ENCODE data around the gene CALU. TPM values are rescaled to one million over a fixed set of nuclear protein-coding genes. Genes with fewer than 3 reads are reported as not detected.

Gene CALU
- total RNA-seq, 1 experiment from 2014 or later, result 707 TPM

DNA sequence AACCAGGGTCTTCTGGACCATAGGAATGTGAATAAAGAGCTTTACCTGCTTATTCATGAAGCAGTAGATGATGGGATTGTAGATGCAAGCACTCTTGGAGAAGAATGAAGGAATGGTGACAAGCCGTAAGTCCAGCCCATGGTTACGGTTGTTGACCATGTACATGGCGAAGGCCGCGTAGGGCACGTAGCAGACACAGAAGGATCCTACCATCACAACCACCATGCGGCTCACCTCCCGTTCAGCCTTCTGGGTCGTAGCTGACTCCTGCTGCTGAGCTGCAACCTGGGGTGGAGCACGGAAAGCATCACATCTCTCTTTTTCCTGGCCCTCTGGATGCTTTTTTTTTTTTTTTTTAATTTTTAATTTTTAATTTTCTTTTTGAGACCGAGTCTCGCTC is 34.4 kb downstream of the CALU start:
- no peak for DNase-seq (ENCODE audit: low read depth, low spot score)
- in situ Hi-C loops (cut with HindIII; ENCODE audit: low pct_unique_long_range_greater_than_20kb, low sequenced_read_pairs), result no loop called here

DNA sequence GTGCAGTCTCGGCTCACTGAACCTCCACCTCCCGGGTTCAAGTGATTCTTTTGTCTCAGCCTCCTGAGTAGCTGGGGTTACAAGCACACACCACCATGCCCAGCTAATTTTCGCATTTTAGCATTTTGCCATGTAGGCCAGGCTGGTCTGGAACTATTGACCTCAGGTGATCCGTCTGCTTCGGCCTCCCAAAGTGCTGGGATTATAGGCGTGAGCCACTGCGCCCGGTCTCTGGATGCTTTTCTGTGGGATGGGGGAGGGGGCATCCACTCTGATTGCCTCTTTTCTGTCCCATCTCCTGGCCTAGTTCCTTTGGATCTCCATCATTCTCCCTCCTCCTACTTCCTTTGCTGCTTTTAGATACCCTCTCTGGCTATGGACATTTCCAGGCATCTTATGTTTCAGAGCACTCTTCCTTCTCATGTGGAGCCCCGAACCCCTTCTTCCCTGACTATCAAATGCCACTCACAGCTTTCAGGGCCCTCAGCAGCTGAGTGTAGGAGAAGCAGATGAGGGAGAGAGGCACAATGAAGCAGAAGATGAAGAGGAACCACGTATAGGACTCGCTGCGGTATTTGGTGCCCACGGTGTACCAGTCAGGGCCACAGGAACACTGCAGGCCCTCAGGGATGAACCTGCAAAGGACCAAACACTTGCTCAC is 35.0 kb downstream of the CALU start:
- in situ Hi-C loops (cut with HindIII; ENCODE audit: low pct_unique_long_range_greater_than_20kb, low sequenced_read_pairs), result no loop called here

DNA sequence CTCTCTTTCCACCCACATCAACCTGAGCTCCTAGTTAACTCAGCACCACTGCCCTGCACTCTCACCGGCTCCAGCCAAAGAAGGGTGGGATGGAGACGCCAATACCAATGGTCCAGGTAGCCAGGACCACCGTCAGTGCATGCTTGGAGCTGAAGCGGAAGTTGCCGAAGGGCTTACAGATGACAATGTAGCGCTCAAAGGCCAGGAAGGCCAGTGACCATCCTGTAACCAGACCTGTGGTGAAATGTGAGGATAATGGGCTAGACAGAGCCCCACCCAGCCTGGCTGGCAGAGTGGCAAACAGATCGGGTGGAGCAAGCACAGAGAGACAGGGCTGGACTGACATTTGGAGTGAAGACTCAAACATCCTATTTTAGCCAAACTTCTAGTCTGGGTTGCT is 35.8 kb downstream of the CALU start:
- in situ Hi-C loops (cut with HindIII; ENCODE audit: low pct_unique_long_range_greater_than_20kb, low sequenced_read_pairs), result no loop called here
- DNase-seq (ENCODE audit: low read depth, low spot score), result no peak

More for the DNA sequence above, 35.0 kb downstream of the CALU start:
- DNase-seq (ENCODE audit: low read depth, low spot score), result no peak

DNA sequence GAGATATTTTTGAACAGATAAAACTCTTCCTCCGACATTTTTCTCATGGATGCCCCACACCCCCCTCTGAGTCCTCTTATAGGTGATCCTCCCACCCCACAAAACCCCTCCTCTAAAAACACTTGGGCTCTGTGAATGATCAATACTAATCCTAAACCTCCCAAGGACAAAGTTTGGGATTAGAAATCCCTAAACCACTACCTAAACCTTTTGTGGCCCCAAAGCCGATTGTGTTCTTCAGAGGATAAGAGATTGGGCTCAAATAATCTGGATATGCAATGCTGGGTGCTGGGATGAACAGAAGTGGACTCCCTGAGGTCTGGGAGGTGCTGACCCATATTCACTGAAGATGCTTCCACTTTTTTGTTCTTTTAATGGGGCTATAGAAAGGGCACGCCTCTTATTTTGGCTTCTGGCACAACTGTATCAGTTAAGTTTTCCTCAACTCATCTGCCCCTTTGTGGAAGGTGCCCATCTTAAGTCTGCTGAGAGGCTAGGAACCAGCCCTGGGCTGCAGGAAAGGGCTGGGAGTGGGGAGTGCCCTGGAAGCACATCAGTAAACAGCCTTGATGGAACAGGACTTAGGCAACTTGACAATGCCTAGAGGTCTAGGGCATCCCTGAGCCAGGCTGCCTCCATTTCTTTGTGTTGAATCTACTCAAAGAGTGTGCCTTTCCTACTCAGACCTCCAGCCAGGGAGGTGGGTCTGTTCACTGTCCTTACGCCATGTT is 36.8 kb downstream of the CALU start, which contains the start of gene OPN1SW:
OPN1SW (minus strand) TSS at position 51 of the 731 bp plus-strand sequence; CDS start at position 38, 13 bp downstream.
- in situ Hi-C loops (cut with HindIII; ENCODE audit: low pct_unique_long_range_greater_than_20kb, low sequenced_read_pairs), result no loop called here
- DNase-seq (ENCODE audit: low read depth, low spot score), result no peak

DNA sequence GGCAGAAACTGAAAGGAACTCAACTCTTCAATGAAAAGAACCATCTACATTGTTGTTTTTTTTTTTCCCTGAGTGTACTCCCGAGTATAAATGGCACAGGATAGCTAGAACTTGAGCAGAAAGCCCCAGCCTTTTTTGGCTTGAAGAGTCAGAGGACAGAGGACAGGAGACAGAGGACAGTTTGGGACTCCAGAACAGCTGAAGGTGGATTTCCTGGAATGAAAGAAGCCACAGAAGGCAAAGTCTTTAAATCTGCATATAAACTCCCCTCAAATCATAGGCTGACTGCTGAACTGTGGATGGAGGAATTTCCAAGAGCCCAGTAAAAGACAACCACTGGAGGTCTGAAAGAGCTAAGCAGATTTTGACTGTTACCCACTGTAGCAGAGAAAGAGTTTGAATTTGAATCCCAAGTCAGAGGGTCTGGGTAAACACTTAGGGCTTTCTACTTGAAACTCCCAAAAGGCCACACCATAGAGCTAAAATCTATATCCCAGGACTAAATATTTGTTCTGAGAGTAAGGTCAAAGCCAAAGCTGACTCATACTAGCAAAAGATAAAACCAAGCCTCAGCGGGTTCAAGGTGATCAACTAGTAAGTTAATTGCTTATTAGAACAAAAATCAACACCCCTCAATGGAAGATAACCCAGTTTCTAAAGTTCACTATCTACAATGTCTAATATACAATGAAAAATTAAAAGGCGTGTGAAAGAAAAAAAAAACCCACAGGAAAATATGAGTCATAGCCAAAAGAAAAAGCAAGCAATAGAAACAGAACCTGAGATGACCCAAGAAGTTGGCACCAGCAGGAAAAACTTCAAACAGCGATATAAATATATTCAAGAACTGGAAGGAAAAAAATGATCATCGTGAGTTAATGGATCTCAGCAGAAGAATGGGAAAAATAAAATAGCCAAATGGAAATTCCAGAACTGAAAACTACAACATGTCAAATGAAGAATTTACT is 38.3 kb downstream of the CALU start:
- in situ Hi-C loops (cut with HindIII; ENCODE audit: low pct_unique_long_range_greater_than_20kb, low sequenced_read_pairs), result no loop called here
- no peak for DNase-seq (ENCODE audit: low read depth, low spot score)

DNA sequence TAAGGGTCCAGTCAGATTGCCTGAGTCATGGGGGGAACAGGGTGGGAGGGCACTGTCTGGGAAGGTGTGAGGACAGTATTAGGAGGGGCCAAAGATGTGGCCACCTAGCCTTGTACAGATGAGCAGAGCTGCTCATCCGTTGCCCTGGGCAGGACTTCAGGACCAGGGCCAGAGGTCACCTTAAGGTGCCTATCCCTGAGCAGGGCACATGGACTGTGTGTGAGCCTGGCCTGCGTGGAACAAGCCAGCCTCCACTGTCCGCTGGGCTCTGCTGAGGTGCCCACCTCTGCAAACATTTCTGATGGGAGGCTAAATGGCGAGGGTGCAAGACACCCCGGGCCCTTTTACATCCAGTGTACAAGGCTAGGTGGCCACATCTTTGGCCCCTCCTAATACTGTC is 39.8 kb downstream of the CALU start:
- no peak for DNase-seq (ENCODE audit: low read depth, low spot score)
- in situ Hi-C loops (cut with HindIII; ENCODE audit: low pct_unique_long_range_greater_than_20kb, low sequenced_read_pairs), result no loop called here

DNA sequence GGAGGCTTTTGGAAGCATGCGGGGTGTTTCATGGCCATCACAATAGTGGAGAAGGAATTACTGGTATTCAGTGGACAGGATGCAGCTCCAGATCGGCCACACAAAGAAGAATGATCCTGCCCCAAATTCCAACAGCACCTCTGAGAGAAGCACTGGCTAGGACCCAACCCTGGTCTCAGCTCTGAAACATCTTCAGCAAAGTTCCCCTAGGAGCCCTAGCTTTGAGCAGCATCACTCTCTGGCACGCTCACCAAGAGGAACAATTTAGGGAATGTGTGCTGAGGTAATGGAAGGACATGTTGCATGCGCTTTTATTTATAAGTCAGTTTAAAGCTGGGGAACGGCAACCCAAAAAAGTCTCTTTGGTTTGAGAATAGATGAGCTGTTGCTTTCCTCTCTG is 42.0 kb downstream of the CALU start:
- in situ Hi-C loops (cut with HindIII; ENCODE audit: low pct_unique_long_range_greater_than_20kb, low sequenced_read_pairs), result no loop called here
- DNase-seq (ENCODE audit: low read depth, low spot score), result no peak

DNA sequence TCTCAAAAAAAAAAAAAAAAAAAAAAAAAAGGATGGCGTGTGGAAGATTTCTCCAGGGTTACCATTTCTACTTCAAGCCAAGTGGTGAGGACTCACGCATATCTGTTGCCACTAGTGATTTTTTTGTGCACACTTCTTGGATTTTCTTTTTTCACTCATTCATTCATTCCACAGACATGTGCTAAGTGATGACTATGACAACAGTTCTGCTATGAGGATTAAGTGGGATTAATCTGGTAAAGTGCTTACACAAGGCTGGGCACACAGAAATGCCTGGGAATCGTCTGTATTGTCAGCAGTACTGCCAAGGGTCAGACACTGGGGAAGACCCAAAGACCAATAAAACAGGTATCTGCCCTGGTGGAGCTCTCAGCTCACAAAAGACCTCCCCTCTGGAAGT is 42.7 kb downstream of the CALU start:
- in situ Hi-C loops (cut with HindIII; ENCODE audit: low pct_unique_long_range_greater_than_20kb, low sequenced_read_pairs), result no loop called here

DNA sequence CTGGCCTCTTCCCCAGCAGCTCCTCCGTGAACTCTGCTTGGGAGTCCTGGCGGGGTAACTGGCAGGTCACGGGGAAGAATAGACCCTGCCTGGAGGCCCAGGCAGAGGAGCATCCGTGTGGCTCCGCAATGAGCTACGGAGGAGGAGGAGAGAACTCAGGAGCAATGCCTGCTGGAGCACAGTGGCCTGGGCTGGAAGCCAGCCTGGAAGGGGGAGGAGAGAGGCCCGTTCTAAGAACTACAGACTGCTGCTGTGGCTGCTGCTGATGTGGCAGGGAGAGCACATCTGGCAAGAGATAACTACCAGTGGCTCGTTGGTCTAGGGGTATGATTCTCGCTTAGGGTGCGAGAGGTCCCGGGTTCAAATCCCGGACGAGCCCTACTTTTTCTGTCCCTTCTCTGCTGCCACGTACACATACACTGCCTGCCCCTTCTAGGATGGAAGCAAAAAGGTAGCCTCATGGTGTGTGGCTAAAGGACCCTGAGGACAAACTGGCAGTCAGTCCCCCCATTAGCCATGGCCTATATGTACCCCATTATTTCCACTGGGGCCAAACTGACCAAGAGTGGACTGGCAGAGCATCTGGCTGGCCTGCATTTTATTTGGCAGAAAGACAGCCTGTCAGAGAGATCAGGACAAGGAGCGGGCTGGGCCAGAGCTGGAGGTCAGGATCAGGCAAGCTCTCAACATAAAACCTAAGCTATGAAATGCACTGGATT is 44.1 kb downstream of the CALU start:
- DNase-seq (ENCODE audit: low read depth, low spot score), result peak; percentile 90
- in situ Hi-C loops (cut with HindIII; ENCODE audit: low pct_unique_long_range_greater_than_20kb, low sequenced_read_pairs), result no loop called here

More for the DNA sequence above, 42.7 kb downstream of the CALU start:
- DNase-seq (ENCODE audit: low read depth, low spot score), result no peak

DNA sequence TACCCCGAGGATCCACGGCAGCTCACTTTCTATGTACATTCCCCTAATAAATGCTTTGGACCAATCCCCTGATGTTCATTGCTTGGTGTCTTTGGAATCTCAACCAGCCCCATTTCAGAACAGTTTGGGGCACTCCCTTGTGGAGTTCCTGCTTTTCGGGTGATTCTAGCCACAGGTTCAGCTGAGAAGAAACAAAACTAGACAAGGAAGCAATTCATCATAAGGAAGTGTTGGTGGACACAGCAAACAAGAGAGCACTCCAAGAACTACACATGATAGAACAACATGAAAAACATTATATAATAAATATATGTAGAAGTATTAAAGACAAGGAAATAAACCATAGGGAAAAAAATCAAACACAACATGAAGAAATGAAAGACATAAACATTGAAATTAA is 46.6 kb downstream of the CALU start:
- in situ Hi-C loops (cut with HindIII; ENCODE audit: low pct_unique_long_range_greater_than_20kb, low sequenced_read_pairs), result no loop called here
- DNase-seq (ENCODE audit: low read depth, low spot score), result no peak

DNA sequence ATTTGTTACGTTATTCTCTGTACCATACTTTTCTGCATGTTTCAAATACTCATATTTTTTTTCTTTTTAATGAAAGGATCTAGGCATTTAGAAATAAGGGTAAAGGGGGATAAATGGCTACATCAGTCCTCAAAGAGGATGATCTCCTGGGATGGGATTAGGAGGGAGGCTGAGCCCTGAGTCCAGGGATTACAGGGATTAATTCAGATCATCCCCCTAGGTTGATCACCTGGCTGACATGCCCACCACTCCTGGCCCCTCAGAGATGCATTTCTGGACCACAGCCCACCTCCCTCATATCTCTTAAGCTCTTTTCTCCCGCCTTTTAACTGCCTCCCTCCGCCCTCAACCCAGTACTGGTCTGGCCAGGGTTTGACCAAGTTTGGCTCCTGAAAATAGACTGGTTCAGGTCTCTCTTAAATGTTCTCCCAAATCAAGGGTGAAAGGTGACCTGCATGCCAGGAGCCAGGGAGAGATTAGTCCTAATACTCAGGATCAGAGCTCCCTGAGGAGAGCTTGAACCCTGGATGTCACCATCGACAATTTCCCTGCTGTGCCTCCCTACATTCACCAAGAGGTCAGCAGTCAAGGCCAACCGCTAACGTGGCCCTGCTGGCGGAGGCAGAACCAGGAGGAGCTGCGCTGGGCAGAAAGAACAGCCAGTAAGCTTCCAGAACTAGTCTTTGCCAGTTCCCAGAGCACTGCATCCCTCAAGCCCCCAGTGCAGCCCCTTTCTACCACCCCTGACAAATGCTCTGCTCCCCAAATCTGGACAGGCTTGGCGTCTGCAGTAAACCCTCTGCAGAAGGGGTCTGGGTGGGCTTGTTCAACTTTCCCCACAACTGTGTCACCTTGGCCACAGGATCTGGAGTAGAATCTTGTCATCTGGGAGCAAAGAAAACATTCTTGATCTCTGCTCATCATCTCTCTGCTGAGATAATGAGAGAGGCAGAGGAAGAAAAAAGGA is 49.6 kb downstream of the CALU start:
- DNase-seq (ENCODE audit: low read depth, low spot score), result no peak
- in situ Hi-C loops (cut with HindIII; ENCODE audit: low pct_unique_long_range_greater_than_20kb, low sequenced_read_pairs), result no loop called here

DNA sequence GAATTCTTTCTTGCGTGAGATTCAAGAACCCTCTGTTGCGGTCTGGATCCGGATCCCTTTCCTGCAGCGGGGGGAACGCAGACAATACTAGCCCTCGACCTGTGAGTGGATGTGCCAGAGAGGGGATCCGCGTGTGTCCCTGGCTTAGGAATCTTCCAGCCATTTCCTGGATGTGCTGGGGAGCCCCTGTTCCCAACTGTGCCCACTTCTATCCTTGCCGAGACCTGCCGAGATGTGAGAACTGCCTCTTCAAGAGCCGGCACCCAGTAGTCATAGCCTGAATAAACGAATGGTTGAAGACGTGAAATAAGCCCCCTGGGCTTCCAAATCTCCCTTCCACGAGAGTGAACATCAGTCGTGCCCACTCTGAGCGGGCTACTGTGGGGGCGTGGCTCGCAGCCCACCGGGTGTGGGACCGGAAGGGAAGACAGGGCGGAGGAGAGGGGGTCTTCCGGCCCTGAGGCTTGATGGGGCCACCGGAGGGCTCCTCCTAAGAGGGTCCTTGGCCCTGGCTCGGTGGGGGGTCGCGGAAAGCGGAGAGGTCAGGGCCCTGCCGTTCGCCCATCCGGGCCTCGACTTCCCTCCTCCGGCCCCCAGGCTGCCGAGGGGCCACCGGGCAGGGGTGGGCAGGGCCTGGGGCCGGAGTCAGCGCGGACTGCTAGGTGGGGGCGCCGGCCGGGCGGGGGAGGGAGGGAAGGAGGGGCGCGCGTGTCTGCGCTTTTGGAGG is 51.3 kb downstream of the CALU start:
- no peak for DNase-seq (ENCODE audit: low read depth, low spot score)
- in situ Hi-C loops (cut with HindIII; ENCODE audit: low pct_unique_long_range_greater_than_20kb, low sequenced_read_pairs), result no loop called here

DNA sequence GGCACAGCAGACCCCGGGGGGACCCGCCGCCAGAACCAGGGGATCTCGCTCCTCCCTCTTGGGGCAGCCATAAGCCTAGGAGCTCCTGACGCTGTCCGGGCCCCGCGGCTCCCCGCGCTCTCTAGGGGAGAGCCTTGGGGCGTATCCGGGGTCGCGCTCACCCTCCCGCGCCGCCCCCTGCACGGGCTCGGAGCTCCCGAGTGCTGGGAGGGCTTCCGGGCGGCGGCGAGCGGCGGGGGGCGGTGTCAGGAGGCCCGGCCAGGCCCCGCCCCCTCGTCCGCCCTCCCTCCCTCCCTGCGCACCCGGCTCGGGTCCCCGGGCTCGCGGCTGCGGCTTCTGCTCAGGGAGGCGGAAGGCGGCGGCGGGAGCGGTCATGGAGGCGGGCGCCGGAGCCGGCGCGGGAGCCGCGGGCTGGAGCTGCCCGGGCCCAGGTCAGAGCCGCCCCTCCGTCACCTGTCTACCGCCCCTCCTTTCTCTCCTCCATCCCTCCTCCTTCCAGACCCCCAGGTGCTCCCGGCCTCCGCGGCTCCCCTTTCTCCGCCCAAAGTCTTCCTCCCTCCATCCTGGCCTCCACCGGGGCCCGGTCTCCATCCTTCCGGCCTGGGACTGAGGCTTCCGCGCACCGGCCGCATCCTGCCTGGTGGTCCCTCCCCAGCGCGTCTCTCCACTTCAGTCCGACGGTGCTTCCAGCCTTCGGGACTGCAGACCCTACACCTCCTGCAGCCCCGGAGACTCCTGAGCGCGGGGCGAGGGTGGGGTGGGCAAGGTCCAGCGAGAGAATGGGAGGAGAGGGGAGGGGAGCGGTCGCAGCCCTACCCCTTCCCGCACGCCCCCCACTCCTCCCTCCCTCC is 52.2 kb downstream of the CALU start, which contains the start of gene CCDC136:
CCDC136 (plus strand) TSS at position 848 of the 851 bp plus-strand sequence. CDS start 444 bp downstream, outside the sequence.
- DNase-seq (ENCODE audit: low read depth, low spot score), result peak; percentile 67
- in situ Hi-C loops (cut with HindIII; ENCODE audit: low pct_unique_long_range_greater_than_20kb, low sequenced_read_pairs), result no loop called here

DNA sequence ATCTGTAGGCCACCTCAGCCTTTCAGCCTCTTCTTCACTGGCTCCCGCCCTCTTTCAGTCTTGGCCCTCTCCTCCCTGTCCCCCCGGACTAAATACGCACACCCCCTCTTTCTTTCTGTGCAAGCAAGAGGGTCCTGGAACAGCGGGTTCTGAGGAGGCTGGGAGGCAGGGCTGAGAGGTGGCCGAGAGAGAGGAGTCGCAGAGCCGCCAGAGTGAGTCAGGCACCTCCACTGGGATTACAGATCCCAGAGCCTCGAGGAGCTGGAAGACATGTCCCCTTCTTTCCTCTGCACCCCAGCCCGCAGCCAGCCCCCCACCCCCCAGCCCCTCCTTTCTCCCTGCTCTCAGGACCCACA is 52.8 kb downstream of the CALU start:
- no peak for DNase-seq (ENCODE audit: low read depth, low spot score)
- in situ Hi-C loops (cut with HindIII; ENCODE audit: low pct_unique_long_range_greater_than_20kb, low sequenced_read_pairs), result no loop called here
